Endothelial cell of hepatic sinusoid (primary cell): Measurements from ENCODE around the gene CARD6.
"Not testable (repeated sequence)": the region's sequence is repeated elsewhere in the genome, so short reads cannot be mapped to it uniquely, and the experiment has no call there.

Experiments
- in situ Hi-C: cut with HindIII; loops from 2 replicates; pipeline ENCODE4 v1.10.0; 2017; ENCODE audit warnings: low sequenced_read_pairs

The CARD6 gene, protein sequence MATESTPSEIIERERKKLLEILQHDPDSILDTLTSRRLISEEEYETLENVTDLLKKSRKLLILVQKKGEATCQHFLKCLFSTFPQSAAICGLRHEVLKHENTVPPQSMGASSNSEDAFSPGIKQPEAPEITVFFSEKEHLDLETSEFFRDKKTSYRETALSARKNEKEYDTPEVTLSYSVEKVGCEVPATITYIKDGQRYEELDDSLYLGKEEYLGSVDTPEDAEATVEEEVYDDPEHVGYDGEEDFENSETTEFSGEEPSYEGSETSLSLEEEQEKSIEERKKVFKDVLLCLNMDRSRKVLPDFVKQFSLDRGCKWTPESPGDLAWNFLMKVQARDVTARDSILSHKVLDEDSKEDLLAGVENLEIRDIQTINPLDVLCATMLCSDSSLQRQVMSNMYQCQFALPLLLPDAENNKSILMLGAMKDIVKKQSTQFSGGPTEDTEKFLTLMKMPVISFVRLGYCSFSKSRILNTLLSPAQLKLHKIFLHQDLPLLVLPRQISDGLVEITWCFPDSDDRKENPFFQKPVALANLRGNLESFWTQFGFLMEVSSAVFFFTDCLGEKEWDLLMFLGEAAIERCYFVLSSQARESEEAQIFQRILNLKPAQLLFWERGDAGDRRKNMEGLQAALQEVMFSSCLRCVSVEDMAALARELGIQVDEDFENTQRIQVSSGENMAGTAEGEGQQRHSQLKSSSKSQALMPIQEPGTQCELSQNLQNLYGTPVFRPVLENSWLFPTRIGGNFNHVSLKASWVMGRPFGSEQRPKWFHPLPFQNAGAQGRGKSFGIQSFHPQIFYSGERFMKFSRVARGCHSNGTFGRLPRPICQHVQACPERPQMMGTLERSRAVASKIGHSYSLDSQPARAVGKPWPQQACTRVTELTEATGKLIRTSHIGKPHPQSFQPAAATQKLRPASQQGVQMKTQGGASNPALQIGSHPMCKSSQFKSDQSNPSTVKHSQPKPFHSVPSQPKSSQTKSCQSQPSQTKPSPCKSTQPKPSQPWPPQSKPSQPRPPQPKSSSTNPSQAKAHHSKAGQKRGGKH

DNA sequence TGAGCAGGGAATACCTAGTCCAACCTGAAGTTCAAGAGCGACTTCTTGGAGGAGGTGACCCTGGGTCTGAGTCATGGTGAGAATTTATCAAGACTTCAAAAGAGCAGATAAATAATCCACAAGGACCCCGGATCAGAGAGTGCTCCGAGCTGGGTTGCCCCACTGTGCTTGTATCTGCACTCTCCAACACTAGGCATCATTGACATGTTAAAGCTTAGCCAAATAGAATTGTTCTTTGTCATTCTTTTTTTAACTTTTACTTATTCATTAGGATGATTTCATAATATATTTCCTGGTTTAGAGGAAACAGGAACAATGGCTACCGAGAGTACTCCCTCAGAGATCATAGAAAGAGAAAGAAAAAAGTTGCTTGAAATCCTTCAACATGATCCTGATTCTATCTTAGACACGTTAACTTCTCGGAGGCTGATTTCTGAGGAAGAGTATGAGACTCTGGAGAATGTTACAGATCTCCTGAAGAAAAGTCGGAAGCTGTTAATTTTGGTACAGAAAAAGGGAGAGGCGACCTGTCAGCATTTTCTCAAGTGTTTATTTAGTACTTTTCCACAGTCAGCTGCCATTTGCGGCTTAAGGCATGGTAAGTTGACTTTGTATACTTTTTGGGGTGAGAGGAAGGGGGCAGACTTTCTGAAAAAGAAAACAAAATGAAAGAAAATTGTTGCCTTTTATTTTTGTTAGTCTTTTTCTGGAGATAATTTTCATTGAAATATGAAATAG is at the start of gene CARD6:
TSS of gene CARD6 (plus strand) at position 300 of the 738 bp plus-strand sequence. CDS start at position 316, 16 bp downstream.
- in situ Hi-C loops: loop anchor here (5.0 kb wide), 1 partner anchor 51 kb away; no protein-coding TSS in a partner anchor

DNA sequence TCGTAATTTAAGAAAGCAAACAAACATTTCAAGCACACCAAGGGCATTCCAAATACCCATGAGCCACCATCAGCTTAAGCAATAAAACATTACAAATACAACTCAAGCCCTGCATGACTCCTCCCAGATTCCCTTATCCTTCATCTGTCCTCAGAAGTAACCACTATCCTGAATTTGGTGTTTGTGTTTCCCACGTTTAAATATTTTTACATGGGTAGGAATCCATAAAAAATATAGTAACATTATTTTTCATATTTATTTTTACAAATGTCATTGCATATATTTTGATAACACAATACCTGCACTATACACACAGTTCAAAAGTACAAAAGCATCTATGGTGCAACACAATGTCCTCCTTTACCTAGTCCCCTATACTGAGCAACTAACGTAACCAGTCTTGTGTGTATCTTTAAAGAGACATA is 49.4 kb upstream of the CARD6 start:
- in situ Hi-C loops: no loop called here

DNA sequence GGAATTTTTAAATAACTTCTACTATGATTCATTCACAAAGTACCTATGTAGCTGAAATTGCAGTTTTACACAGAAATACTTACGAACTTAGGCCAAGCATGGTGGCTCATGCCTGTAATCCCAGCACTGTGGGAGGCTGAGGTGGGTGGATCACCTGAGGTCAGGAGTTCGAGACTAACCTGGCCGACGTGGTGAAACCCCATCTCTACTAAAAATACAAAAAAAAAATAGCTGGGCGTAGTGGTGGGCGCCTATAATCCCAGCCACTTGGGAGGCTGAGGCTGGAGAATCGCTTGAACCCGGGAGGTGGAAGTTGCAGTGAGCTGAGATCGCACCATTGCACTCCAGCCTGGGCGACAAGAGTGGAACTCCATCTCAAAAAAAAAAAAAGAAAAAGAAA is 48.5 kb upstream of the CARD6 start:
- in situ Hi-C loops: not testable (repeated sequence)

DNA sequence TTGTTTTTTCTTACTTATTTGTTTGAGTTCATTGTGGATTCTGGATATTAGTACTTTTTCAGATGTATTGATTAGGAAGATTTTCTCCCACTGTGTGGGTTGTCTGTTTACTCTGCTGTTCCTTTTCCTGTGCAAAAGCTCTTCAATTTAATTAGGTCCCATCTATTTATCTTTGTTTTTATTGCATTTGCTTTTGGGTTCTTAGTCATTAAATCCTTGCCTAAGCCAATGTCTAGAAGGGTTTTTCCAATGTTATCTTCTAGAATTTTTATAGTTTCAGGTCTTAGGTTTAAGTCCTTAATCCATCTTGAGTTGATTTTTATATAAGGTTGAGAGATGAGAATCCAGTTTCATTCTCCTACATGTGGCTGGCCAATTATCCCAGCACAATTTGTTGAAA is 46.8 kb upstream of the CARD6 start:
- in situ Hi-C loops: not testable (repeated sequence)

DNA sequence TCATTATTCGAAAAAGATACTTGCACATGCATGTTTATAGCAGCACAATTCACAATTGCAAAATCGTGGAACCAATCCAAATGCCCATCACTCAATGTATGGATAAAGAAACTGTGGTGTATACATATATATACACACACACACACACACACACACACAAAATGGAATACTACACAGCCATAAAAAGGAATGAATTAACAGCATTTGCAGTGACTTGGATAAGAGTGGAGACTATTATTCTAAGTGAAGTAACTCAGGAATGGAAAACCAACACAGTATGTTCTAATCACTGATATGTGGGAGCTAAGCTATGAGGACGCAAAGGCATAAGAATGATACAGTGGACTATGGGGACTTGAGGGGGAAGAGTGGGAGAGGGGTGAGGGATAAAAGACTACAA is 46.3 kb upstream of the CARD6 start:
- in situ Hi-C loops: not testable (repeated sequence)

DNA sequence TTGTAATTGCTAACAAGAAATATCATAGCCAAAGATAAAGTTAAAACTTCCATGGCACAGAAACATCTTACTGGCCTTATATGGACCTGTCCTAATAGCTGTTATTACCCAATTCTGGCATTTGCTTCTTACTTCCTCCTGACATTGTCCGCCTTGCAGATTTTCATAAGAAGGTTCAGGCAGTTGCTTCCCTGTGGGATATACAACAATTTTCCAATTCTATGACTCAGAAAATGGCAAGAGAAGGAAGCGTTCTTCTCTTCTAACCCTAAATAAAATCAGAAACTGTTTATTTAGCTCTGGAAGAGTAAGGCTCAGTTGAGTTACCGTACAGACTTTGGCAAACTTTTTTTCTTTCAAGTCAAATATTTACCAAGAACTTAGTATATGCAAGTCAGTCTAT is 44.7 kb upstream of the CARD6 start:
- in situ Hi-C loops: no loop called here

DNA sequence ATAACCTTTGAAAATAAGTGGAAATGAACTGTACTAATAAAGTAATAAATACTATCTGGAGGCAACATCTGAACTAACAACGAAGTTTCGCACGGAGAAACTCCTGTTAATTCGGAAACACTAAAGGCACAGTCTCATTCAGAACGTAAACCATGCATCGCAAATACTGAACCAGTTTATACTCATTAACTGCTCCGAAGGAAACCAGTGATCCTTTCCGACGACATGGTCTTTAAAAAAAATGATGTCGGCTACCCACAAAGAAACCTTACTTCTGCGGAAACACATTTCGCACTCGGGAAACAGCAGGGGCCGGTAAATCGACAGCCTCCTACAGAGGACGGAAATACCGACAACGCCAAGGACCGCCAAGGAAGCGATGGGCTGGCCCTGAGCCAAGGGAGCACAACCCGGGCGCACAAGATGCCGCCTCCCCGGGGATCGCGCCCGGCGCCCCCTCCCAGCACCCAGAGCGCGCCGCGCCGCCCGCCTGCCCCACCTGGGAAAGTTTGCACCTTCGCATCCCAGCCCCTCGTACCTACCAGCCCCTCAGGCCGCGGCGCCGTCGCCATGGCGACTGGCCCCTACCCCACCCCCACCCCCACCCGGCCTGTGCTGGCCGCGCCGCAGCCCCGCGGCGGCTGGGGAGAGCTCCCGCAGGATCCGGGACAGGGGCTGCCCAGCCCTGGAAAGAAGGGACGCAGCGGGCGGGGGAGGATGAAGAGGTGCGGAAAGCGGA is 43.7 kb upstream of the CARD6 start:
- in situ Hi-C loops: no loop called here

DNA sequence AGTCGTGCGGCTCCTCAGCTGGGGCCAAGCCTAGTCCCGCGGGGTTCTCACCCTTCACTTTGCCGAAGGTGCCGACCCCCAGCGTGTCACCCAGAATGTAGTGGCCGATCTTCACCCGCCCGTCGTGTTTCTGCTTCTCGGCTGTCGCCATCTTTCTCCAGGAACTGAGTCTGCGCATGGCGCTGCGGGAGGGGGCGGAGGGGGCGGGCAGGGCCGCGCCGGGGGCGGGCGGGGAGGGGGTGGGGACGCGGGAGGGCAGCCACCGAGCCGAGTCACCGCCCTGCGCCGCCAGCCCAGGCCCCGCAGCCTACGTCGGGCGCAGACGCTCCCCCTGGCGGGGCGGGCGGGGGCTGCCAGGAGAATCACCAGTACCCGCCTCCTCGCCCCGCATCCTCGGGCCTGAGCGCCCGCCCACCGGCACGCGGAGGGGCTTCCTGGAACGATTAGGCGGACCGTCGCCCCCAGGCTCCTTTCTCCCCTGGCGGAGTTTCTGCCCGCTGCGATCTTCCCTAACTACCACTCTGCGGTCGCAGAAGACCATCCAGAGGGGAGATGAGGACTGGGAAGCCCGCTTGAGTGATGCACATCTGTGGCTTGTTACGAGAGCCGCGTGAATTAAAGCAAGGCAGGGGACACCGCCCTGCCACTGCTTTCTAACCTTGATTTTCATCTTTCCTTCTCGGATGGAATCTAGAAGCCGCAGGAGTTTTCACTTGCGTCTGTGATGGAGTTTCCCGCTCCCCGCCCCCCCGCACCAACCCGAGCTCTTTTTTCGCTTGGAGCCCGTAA is 43.0 kb upstream of the CARD6 start, which contains the start of gene PRKAA1:
TSS of gene PRKAA1 (minus strand) at position 363 of the 789 bp plus-strand sequence. CDS start at position 178, 185 bp downstream.
- in situ Hi-C loops: no loop called here

DNA sequence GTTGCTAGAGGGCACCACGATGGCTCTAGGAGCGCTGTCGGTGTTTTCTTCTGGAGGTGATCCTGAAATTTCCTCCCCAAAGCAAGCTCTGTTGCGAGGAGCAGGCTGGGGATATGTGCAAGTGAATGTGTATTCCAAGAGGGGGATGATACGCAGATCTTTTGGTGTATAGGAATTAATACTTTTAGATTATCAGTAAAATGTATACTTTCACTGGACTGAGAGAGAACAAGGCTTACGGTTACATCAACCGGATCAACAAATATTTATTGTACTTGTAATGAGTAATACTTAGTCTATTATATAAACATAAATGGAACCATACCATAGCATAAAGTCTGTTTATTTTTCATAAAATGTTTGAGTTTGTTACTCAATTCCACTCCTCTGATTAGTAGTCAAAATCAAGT is 42.4 kb upstream of the CARD6 start:
- in situ Hi-C loops: no loop called here

DNA sequence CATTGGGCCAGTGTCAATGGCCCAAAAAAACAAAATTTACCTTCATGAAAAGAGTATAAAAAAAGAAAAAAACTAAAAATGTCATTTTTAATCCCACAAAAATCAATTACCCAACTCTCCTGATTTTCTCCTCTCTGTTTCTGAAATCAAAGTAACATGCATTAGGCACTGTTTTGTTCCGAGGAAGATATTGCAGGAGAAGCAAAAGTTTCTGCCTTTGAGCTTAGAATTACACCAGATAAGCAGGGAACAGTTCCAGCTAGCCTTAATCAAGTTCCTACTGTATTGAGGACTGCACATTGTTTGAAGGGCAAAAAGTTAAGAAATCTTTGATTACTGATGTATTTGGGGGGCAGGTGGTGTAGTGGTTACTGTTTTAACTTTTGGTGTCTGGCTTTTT is 41.9 kb upstream of the CARD6 start:
- in situ Hi-C loops: no loop called here

DNA sequence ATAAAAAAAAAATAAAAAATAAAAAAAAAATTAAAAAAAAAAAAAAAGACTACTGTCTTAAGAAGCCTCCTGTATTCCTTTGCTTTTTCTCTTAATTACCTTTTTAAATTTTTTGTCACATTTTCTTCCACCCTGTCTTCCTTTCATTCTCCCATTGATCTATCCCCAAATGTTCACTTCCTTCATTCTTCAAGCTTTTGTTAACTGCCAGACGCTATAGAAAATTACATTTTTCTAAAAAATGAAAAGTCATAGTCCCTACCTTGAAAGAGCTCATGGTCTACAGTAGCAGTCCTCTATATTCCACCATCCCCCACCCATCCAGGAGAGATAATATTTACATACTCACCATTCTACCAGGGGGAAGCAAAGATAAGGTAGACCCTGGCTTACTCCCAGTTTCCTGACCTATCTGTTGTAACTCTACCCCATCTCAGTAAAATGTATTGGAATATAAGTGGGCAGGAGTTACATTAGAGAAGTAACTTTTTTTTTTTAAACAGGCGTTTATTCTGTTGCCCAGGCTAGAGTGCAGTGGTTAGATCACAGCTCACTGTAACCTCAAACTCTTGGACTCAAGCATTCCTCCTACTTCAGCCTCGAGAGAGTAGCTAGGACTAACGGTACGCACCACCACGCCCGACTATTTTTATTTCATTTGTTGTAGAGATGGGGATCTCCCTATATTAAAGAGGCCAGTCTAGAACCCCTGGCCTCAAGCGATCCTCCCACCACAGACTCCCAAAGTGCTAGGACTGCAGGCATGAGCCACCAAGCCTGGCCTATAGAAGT is 39.2 kb upstream of the CARD6 start:
- in situ Hi-C loops: no loop called here

DNA sequence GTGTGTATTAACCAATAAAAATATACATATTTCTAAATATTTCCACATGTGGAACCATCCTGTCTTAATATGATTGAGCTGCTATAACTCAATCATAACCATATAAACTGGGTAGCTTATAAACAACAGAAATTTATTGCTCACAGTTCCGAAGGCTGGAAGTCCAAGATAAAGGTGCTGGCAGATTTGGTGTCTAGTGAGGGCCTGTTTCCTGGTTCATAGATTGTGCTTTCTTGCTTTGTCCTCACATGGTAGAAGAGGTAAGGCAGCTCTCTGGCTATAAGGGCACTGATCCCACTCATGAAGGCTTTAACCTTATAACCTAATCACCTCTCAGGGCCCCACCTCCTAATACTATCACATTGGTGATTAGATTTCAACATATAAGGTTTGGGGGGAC is 29.0 kb upstream of the CARD6 start:
- in situ Hi-C loops: no loop called here

DNA sequence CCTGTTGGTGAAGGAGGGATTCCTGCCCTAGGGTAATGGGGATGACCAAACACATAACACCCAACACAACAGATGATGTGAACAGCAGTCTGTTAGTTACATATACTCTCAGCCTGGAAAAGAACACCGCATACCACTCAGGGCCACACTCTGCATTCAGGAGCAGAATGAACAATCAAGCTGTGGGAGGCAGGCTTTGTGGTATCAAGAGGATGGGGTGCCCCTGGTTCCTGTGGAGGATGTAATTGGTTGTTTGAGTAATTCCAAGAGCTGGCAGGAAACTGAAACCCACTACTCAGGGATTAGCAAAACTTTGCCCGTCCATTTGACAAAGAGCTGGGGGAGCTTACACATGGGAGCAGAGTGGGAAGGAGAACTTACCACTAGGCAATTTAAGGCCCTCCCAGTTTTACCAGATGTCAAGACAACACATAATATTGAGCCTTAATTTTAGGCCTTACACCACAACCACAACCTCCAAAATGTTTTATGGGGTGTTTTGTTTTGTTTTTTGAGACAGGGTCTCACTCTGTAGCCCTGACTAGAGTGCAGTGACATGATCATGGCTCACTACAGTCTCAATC is 27.4 kb upstream of the CARD6 start:
- in situ Hi-C loops: no loop called here

DNA sequence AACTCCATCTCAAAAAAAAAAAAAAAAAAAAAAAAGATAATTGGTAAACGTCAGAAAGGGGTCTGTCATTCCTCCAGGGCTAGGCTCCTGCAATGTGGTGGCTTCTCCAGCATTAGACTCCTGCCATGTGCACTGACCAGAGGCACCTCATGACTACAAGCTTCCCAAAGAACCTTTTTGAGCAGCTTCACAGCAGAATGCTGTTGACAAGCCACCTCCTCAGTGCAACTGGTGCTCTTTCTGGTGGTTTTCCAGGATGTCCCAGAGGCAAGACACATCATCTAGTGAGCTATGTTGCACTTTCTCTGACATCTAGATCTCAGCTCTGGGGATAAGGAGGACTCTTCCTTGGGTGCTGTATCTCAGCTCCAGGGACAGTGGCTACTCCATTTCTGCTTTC is 17.7 kb upstream of the CARD6 start:
- in situ Hi-C loops: no loop called here

DNA sequence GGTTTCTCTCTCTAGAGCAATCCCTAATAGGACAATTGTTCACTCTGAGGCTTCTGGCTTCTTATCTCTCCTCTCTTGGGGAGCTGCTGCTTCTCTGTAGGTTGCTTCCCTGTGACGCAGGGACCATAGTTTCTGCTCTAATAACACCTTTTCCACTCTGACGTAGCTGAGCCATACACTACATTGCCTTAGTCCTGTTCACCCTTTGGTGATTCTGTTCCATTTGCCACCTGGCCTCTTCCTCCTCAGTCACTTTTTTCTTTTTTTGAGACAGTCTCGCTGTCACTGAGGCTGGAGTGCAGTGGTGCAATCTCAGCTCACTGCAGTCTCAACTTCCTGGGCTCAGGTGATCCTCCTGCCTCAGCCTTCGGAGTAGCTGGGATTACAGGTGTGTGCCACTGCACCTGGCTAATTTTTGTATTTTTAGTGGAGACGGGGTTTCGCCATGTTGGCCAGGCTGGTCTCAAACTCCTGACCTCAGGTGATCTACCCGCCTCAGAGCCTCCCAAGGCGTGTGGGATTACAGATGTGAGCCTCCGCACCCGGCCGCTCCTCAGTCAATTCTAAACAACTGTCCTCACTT is 15.6 kb upstream of the CARD6 start:
- in situ Hi-C loops: not testable (repeated sequence)

DNA sequence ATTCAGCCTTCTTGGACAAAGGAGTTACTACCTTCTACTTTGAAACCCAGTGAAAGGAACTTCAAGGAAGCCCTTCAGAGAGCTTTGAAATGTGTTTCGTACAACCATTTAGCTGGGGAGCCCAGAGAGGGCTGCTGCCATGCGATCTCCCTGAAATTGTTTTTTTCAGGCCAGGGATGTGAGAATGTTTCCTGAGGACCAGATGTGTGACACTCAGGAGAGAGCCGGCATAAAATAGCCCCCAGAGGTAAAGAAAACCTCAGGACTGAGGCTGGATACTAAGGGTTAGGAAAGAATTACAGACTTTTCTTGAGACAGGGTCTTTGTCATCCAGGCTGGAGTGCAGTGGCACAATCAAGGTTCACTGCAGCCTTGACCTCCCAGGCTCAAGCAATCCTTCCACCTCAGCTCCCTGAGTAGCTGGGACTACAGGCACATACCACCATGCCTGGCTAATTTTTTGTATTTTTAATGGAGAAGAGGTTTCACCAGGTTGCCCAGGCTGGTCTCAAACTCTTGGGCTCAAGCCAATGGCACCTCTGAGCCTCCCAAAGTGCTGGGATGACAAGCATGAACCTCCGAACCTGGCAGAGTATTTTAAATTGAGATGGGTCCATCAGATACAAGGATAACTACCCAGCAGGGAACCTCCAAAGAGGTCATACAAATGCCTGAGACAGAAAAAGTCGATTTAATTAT is 14.5 kb upstream of the CARD6 start:
- in situ Hi-C loops: no loop called here
